CD4-positive, alpha-beta T cell treated with Interleukin-1 beta for 1 hour (primary cell): Measurements from ENCODE around the gene ZNF639.
"Not testable (repeated sequence)": the region's sequence is repeated elsewhere in the genome, so short reads cannot be mapped to it uniquely, and the experiment has no call there.

Experiments used
- DNase-seq, 2 donors: peaks; one replicate each; pipeline ENCODE4 v3.0.0-alpha.2; 2020 to 2022

The ZNF639 gene

GRCh38 chr3:179322286-179323196 lies at the start of gene ZNF639:
Gene ZNF639 (plus strand): TSS chr3:179323031. CDS start chr3:179328294, 5,263 bp downstream.
- peak; percentile 90 for DNase-seq

- not testable (repeated sequence) for DNase-seq
Observed at GRCh38 chr3:179274434-179274833, 48.4 kb upstream of the ZNF639 start.

- DNase-seq, result no peak
Observed at GRCh38 chr3:179276001-179276400, 46.8 kb upstream of the ZNF639 start.

- DNase-seq, result no peak
Observed at GRCh38 chr3:179276743-179277142, 46.1 kb upstream of the ZNF639 start.

- no peak for DNase-seq
Observed at GRCh38 chr3:179278151-179278550, 44.7 kb upstream of the ZNF639 start.

GRCh38 chr3:179278932-179279693 lies 43.7 kb upstream of the ZNF639 start:
- no peak for DNase-seq

- no peak for DNase-seq
Observed at GRCh38 chr3:179279837-179280236, 43.0 kb upstream of the ZNF639 start.

GRCh38 chr3:179281825-179282224 lies 41.0 kb upstream of the ZNF639 start:
- DNase-seq, result no peak

GRCh38 chr3:179286331-179286730 lies 36.5 kb upstream of the ZNF639 start:
- no peak for DNase-seq

GRCh38 chr3:179288845-179289244 lies 34.0 kb upstream of the ZNF639 start:
- no peak for DNase-seq

- DNase-seq, result no peak
Observed at GRCh38 chr3:179289295-179289694, 33.5 kb upstream of the ZNF639 start.

- no peak for DNase-seq
Observed at GRCh38 chr3:179292450-179292849, 30.4 kb upstream of the ZNF639 start.

GRCh38 chr3:179297971-179298725 lies 24.7 kb upstream of the ZNF639 start:
- no peak for DNase-seq

GRCh38 chr3:179299316-179299715 lies 23.5 kb upstream of the ZNF639 start:
- no peak for DNase-seq

- no peak for DNase-seq
Observed at GRCh38 chr3:179299999-179300613, 22.7 kb upstream of the ZNF639 start.

- no peak for DNase-seq
Observed at GRCh38 chr3:179301645-179302044, 21.2 kb upstream of the ZNF639 start.

- DNase-seq, result no peak
Observed at GRCh38 chr3:179302111-179302510, 20.7 kb upstream of the ZNF639 start.

- no peak for DNase-seq
Observed at GRCh38 chr3:179304605-179305004, 18.2 kb upstream of the ZNF639 start.

- DNase-seq, result not testable (repeated sequence)
Observed at GRCh38 chr3:179307362-179307761, 15.5 kb upstream of the ZNF639 start.

GRCh38 chr3:179308001-179308400 lies 14.8 kb upstream of the ZNF639 start:
- DNase-seq, result no peak

GRCh38 chr3:179309225-179310078 lies 13.4 kb upstream of the ZNF639 start:
- DNase-seq, result no peak

GRCh38 chr3:179318876-179319275 lies 4.0 kb upstream of the ZNF639 start:
- no peak for DNase-seq
